GM13976 (cell line): ENCODE measurements around the gene FOXRED2.
A peak's percentile ranks its signal among the peaks of the same experiment; 100 is the strongest.

ENCODE experiments used
- DNase-seq: peaks from one replicate; pipeline ENCODE4 v3.0.0; 2012; ENCODE audit warnings: low spot score
- in situ Hi-C: fragments of 300-500 bp; cut with MboI; formaldehyde crosslinking; loops from one replicate; pipeline ENCODE4 v1.12.0; 2022; ENCODE audit warnings: low sequenced_read_pairs, mixed read lengths, inconsistent platforms; ENCODE audit not compliant: unreplicated experiment
- TF ChIP-seq, protein P1 (sequence below): IDR thresholded peaks from 2 replicates; pipeline ENCODE4 v1.5.1; 2012; ENCODE audit warnings: borderline replicate concordance, mild to moderate bottlenecking; ENCODE audit not compliant: insufficient read depth; ENCODE audit errors: extremely low read depth, missing control alignments, control extremely low read depth

FOXRED2 gene

DNA sequence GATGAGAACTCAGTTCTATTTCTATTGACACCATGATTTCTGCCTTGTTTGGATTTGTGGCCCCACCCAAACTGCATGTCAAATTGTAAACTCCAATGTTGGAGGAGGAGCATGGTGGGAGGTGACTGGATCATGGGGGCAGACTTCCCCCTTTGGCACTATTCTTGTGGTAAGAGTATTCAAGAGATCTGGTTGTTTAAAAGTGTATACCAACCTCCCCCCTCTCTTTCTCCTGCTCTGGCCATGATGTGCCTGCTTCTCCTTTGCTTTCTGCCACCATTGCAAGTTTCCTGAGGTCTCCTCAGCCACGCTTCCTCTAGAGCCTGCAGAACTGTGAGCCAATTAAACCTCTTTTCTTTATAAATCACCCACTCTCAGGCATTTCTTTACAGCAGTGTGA lies 7.9 kb upstream of the FOXRED2 start:
- in situ Hi-C loops: no loop called here
- TF ChIP-seq, protein P1, sequence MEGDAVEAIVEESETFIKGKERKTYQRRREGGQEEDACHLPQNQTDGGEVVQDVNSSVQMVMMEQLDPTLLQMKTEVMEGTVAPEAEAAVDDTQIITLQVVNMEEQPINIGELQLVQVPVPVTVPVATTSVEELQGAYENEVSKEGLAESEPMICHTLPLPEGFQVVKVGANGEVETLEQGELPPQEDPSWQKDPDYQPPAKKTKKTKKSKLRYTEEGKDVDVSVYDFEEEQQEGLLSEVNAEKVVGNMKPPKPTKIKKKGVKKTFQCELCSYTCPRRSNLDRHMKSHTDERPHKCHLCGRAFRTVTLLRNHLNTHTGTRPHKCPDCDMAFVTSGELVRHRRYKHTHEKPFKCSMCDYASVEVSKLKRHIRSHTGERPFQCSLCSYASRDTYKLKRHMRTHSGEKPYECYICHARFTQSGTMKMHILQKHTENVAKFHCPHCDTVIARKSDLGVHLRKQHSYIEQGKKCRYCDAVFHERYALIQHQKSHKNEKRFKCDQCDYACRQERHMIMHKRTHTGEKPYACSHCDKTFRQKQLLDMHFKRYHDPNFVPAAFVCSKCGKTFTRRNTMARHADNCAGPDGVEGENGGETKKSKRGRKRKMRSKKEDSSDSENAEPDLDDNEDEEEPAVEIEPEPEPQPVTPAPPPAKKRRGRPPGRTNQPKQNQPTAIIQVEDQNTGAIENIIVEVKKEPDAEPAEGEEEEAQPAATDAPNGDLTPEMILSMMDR: no peak
- DNase-seq: no peak

DNA sequence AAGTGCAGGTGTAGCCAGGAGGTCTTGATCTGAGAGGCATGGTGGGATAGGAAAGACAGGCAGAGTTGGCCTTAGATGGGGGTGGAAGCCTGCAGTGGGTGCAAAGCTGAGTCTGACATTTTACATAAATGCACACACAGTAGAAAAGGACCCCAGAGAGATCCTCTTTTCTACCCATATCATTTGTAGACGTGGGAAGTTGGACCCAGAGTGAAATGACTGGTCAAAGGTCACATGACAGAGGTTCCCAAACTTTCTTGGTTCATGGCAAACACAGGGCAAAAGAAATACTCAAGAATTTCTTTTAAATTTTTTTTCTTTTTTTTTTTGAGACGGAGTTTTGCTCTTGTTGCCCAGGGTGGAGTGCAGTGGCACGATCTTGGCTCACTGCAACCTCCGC lies 6.2 kb upstream of the FOXRED2 start:
- in situ Hi-C loops: no loop called here
- TF ChIP-seq, protein P1: no peak
- no peak for DNase-seq

DNA sequence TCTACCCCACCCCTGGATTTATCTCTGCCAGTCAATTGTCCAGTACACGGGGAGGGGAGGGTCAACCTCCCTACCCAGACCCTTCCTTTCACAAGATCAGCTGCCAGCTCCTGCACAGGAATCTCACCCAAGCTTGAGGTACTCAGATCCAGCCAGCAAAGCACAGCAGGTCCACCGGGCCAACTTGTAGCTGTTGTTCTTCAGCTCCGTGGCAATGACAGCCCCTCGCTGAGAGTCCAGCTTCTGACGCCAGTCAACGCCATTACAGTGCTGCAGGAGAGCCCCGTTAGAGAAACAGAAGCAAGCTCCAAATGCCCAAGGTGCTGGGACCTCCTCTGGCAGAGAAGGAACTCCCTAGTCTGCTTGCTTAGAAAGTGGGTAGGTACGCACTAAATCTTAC lies 5.5 kb upstream of the FOXRED2 start:
- no peak for DNase-seq
- TF ChIP-seq, protein P1: no peak
- in situ Hi-C loops: no loop called here

DNA sequence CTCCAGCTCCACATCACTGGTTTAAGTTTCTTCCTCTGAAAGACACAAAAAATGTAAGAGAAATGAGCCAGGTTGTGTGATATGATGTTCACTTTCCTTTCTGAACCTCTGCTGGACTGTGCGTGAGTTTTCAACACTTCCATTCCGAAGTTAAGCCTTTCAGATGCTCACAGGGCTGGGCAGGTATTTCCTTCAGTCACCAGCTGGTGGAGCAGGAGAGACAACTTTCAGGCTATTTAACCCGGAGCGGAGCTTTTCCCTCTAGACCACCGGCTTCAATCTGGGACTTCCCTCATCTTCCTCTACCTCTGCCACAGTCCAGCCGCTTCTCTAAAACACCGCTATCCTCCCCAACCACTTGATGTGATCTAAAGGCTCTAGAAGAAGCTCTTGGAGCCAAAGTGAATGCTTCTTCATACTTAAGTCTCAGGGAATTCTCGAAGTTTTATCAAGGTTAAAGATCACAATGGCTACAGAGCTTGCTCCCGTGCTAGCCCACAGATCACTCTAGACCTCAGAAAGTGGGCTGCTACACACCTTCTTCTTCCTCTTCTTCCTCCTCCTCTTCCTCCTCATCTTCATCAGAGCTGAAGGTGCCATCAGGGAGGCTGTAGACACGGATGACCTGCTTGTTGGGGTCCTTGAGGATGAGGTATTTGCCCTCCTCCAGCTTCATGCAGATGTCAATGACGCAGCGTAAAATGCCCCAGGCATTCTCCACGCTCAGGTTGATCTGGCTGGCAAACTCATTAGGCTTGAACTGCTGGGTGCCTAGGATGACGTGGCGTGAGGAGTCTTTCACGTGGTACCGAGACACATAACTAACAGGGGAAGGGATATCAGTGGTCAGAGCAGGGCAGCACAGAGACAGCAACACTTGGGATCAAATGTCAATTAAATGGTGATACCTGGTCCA lies 4.4 kb upstream of the FOXRED2 start:
- TF ChIP-seq, protein P1: peak; percentile 50
- in situ Hi-C loops: no loop called here
- no peak for DNase-seq

DNA sequence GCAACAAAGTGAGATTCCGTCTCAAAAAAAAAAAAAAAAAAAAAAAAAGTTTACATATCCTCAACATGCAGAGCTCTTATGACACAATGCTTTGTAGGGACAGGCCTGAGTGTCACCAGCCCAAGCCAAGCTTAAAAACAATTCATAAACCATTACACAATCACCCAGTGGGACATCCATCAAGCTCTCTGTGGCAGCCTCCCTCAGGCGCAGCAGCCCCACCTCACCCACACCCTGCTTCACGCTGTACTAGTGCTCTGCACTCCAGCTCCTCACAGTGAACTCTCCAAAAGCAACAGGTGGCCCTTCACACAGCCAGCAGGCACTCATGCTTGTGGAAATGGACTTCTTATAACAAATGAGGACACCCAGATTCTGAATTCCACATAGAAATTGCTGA lies 3.5 kb upstream of the FOXRED2 start:
- in situ Hi-C loops: no loop called here
- no peak for DNase-seq
- TF ChIP-seq, protein P1: no peak

DNA sequence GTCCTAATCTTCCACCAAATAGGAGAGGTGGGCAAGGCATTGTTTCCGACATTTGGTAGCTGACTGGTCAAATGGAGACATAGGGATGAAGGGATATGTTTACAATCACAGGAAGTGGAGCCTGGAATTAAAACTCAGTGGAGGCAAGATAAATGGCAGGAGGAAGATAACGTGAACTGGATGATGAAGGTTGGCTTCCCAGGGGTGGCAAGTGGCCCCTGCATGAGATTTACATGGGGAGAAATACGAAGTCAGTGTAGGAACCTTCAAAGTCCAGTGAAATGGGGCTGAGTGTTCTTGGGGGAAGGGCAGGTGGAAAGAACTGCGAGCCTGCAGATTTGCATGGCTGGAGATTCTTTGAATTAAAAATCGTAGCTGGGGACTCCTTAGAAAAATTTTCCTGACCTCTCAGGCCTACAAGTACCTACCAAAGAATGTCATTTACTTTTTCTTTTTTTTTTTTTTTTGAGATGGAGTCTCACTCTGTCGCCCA lies 724 bp upstream of the FOXRED2 start:
- no peak for DNase-seq
- in situ Hi-C loops: no loop called here
- TF ChIP-seq, protein P1: no peak
